ENCODE measurements around the gene BTBD10.

DNA sequence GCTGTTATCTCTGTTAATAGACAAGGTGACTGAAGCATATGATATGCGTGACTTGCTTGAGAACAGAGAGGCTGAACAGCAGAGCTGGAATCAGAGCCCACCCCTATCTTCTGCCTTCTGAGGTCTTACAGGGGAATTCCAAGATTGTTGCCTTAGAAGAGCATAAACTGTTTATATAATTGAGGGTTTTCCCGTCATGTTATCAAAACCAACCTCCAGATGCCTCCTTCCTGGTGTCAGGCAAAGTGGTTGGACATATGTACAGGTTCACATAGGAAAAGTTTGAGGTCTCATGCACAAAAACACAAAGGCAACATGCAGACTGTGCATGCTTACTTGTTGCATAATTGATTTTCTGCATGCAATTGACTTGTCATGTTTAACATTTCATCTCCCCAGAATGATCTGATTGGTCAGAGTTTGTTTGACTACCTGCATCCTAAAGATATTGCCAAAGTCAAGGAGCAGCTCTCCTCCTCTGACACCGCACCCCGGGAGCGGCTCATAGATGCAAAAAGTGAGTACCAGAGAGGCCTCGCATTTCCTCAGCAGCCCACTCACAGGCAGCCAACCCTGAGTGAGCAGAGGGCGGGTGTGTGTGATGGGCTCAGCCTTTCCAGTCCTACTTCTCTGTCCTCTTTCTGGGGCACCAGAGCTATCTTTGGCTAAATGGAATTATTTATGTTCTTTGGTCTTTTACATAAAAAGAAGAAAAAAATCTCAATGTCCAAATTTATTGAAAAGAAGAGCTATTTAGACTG, 96.6 kb downstream of the BTBD10 start:
- TF ChIP-seq CTCF (IDR thresholded peaks at IDR 0.05): no peak
- TF ChIP-seq POLR2A (IDR thresholded peaks at IDR 0.05): no peak
